ENCODE measurements around the gene IL4I1. TPM values are rescaled to one million over a fixed set of nuclear protein-coding genes. Genes with fewer than 3 reads are reported as not detected.
"Not testable (repeated sequence)": the region's sequence is repeated elsewhere in the genome, so short reads cannot be mapped to it uniquely, and the experiment has no call there.

Gene IL4I1, protein sequence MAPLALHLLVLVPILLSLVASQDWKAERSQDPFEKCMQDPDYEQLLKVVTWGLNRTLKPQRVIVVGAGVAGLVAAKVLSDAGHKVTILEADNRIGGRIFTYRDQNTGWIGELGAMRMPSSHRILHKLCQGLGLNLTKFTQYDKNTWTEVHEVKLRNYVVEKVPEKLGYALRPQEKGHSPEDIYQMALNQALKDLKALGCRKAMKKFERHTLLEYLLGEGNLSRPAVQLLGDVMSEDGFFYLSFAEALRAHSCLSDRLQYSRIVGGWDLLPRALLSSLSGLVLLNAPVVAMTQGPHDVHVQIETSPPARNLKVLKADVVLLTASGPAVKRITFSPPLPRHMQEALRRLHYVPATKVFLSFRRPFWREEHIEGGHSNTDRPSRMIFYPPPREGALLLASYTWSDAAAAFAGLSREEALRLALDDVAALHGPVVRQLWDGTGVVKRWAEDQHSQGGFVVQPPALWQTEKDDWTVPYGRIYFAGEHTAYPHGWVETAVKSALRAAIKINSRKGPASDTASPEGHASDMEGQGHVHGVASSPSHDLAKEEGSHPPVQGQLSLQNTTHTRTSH
- 0.90 TPM for total RNA-seq (ENCODE audit: unreplicated experiment)
- long read RNA-seq, partial matches to known transcripts = 0 of 1 reads
- long read RNA-seq, other reads (novel, unspliced or antisense) = 0 of 1 reads

DNA sequence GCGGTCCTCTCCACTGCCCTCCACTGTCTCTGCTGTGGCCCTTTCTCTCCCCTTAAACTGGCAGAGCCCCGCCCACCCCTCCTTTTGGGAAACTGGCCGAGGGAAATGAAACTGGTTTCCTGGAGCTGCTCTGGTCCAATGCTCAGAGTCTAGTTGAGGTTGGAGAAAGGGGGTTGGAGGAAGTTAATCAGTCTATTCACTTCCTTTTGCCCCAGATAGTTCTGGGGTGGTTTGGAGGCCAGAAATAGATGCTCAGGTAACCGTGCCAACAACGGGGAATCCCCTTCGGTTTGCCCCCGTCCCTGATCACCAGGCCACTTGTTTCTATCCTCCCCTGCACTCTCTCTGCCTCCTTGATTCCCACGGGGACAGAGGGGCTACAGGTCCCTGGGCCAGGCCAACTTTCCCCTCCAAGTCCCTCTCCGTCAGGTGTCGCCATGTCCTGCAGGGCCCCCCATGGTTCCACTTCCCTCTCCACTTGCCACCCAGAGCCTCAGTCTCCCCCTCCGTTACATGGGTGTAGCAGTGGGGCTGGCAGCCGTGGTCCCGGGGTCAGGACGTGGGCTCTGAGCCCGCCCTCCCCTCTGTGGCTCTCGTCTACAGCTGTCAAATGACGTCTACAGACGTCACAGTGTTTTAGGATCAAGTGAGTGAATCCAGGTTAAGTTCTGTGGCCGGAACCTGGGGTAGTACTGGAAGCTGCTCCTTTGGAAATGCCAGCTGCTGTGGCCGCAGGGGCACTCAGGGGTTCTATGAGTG is at the start of gene IL4I1:
IL4I1 (minus strand) TSS at position 25 of the 759 bp plus-strand sequence. CDS start 727 bp downstream, outside the sequence.
- peak within 1 kb of the TSS; percentile 25 for H3K4me3 Mint-ChIP-seq (ENCODE audit: unreplicated experiment)
- TF ChIP-seq, protein P1, sequence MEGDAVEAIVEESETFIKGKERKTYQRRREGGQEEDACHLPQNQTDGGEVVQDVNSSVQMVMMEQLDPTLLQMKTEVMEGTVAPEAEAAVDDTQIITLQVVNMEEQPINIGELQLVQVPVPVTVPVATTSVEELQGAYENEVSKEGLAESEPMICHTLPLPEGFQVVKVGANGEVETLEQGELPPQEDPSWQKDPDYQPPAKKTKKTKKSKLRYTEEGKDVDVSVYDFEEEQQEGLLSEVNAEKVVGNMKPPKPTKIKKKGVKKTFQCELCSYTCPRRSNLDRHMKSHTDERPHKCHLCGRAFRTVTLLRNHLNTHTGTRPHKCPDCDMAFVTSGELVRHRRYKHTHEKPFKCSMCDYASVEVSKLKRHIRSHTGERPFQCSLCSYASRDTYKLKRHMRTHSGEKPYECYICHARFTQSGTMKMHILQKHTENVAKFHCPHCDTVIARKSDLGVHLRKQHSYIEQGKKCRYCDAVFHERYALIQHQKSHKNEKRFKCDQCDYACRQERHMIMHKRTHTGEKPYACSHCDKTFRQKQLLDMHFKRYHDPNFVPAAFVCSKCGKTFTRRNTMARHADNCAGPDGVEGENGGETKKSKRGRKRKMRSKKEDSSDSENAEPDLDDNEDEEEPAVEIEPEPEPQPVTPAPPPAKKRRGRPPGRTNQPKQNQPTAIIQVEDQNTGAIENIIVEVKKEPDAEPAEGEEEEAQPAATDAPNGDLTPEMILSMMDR (IDR thresholded peaks at IDR 0.05; ENCODE audit: unreplicated experiment) = no peak
- peaks cover 18% of the 10 kb centered on the region for H3K4me1 Mint-ChIP-seq (ENCODE audit: unreplicated experiment)
- H3K36me3 Mint-ChIP-seq (ENCODE audit: low read depth, unreplicated experiment) = peaks cover 11% of the 10 kb centered on the region
- H3K9me3 Mint-ChIP-seq (ENCODE audit: unreplicated experiment) = no peaks in the 10 kb centered on the region
- DNase-seq (ENCODE audit: low spot score) = no peak
- H3K27me3 Mint-ChIP-seq (ENCODE audit: unreplicated experiment) = peaks cover 12% of the 10 kb centered on the region
- H3K27ac Mint-ChIP-seq (ENCODE audit: unreplicated experiment) = peak within 1 kb of the TSS; percentile 48

DNA sequence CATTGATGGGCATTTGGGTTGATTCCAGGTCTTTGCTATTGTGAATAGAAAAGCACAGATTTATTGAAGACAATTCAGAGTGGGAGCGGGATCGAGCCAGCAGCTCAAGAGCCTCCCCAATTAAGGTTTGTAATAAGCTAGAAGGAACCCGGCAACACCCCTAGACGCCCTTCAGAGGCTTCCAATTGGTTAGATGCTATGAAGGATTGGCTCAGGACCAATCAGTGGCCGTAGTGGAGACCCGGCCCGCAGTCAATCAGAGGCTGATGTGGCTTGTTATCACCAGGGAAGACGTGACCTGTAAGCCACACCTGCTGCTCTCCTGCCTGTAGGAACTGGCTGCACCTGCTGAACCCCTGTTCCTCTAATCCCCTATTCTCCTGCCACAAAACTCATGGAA is 49.7 kb upstream of the IL4I1 start:
- H3K36me3 Mint-ChIP-seq (ENCODE audit: low read depth, unreplicated experiment) = no peaks in the 10 kb centered on the region
- H3K9me3 Mint-ChIP-seq (ENCODE audit: unreplicated experiment) = no peaks in the 10 kb centered on the region
- H3K27ac Mint-ChIP-seq (ENCODE audit: unreplicated experiment) = no peak overlapping the region
- DNase-seq (ENCODE audit: low spot score) = no peak
- TF ChIP-seq, protein P1 (IDR thresholded peaks at IDR 0.05; ENCODE audit: unreplicated experiment) = no peak
- H3K4me1 Mint-ChIP-seq (ENCODE audit: unreplicated experiment) = peaks cover 2% of the 10 kb centered on the region
- no peak overlapping the region for H3K4me3 Mint-ChIP-seq (ENCODE audit: unreplicated experiment)
- H3K27me3 Mint-ChIP-seq (ENCODE audit: unreplicated experiment) = peaks cover 2% of the 10 kb centered on the region

DNA sequence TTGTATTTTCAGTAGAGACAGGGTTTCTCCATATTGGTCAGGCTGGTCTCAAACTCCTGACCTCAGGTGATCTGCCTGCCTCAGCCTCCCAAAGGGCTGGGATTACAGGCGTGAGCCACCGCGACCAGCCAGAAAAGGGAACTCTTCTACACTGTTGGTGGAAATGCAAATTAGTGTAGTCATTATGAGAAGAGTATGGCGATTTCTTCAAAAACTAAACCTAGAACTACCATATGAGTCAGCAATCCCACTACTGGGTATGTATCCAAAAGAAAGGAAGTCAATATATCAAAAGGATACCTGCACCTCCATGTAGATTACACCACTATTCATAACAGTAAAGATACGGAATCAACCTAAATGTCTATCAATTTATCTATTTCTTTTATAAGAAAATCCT is 47.9 kb upstream of the IL4I1 start:
- H3K4me3 Mint-ChIP-seq (ENCODE audit: unreplicated experiment) = not testable (repeated sequence)

DNA sequence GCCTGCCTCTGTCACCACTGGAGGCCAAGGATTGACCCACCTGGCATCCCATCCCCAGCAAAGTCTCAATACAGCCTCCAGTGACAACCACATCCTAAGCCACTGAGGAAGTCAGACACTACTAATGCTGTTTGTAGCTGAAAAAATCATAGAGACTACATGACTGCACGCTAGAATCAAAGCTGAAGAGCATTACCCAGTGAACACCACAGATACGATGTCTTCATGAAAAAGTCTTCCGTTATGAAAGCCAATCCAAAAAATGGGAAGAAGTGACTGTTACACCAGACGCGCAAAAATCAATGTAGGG is 43.8 kb upstream of the IL4I1 start:
- Mint-ChIP-seq H3K4me1 (ENCODE audit: unreplicated experiment) (peaks cover 2% of the 10 kb centered on the region), H3K4me3 (ENCODE audit: unreplicated experiment) (no peak overlapping the region), H3K27me3 (ENCODE audit: unreplicated experiment) (peaks cover 4% of the 10 kb centered on the region), H3K27ac (ENCODE audit: unreplicated experiment) (no peak overlapping the region), H3K36me3 (ENCODE audit: low read depth, unreplicated experiment) (no peaks in the 10 kb centered on the region), H3K9me3 (ENCODE audit: unreplicated experiment) (no peaks in the 10 kb centered on the region)
- TF ChIP-seq, protein P1 (IDR thresholded peaks at IDR 0.05; ENCODE audit: unreplicated experiment) = no peak
- DNase-seq (ENCODE audit: low spot score) = no peak

More for the DNA sequence above, 47.9 kb upstream of the IL4I1 start:
- not testable (repeated sequence) for DNase-seq (ENCODE audit: low spot score); H3K36me3 Mint-ChIP-seq (ENCODE audit: low read depth, unreplicated experiment); H3K9me3 Mint-ChIP-seq (ENCODE audit: unreplicated experiment); H3K27ac Mint-ChIP-seq (ENCODE audit: unreplicated experiment); H3K4me1 Mint-ChIP-seq (ENCODE audit: unreplicated experiment); H3K27me3 Mint-ChIP-seq (ENCODE audit: unreplicated experiment)

DNA sequence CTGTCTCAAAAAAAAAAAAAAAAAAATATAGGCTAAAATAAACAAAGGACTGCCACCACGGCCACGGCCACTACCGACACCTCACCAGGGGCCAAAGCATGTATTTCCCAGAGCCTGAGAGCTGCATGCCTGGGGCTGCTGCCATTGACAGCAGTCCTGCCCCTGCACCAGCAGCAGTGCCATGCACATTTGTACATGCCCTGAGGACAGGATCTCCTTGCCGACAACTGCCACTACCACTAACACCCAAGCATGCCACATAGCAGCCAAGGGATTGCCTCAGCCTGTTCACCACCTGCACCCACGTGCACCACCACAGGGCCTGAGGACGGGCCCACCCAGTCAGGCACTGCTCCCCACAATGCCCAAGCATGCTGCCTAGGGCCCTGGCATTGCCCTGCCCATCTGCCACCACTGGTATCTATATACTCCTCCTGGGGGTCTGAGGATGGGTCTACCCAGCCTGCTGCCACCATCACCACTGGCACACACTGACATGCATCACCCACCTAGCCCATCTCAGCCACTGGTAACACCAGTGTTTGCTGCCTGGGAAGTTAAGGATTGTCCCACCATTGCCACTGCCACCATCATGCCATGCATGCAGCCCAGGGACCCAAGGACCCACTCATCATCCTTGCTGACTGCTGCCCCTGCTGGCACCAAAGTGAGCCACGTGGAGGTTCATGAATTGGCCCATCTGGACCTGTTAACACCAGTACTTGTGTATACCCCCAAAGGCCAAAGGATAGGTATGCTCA is 43.2 kb upstream of the IL4I1 start:
- TF ChIP-seq, protein P1 (IDR thresholded peaks at IDR 0.05; ENCODE audit: unreplicated experiment) = peak; percentile 11
- Mint-ChIP-seq H3K36me3 (ENCODE audit: low read depth, unreplicated experiment) (no peaks in the 10 kb centered on the region), H3K4me1 (ENCODE audit: unreplicated experiment) (no peaks in the 10 kb centered on the region), H3K4me3 (ENCODE audit: unreplicated experiment) (no peak overlapping the region), H3K27me3 (ENCODE audit: unreplicated experiment) (peaks cover 4% of the 10 kb centered on the region), H3K27ac (ENCODE audit: unreplicated experiment) (no peak overlapping the region), H3K9me3 (ENCODE audit: unreplicated experiment) (no peaks in the 10 kb centered on the region)
- DNase-seq (ENCODE audit: low spot score) = no peak

Data from endothelial cell (in vitro differentiated cells).